Parathyroid adenoma (tissue), 2 donors: Measurements from ENCODE around the gene CLEC4G.
"Not testable (repeated sequence)": the region's sequence is repeated elsewhere in the genome, so short reads cannot be mapped to it uniquely, and the experiment has no call there.

Experiments used
- H2AFZ ChIP-seq: fragments of 300-600 bp; sonication (generic); one replicate; pipeline ENCODE4 v1.7.0; 2017; ENCODE audit warnings: antibody characterized with exemption, mild to moderate bottlenecking
- H3K27ac ChIP-seq: fragments of 300-600 bp; sonication (generic); one replicate; pipeline ENCODE4 v1.7.0; 2017
- H3K27me3 ChIP-seq: fragments of 300-600 bp; sonication (generic); one replicate; pipeline ENCODE4 v1.7.0; 2017; ENCODE audit warnings: low read length; ENCODE audit not compliant: control insufficient read depth, insufficient read depth
- H3K36me3 ChIP-seq: fragments of 300-600 bp; sonication (generic); one replicate; pipeline ENCODE4 v1.7.0; 2017; ENCODE audit warnings: low read length; ENCODE audit not compliant: control insufficient read depth, insufficient read depth
- H3K4me1 ChIP-seq: fragments of 300-600 bp; sonication (generic); one replicate; pipeline ENCODE4 v1.7.0; 2017; ENCODE audit warnings: control low read depth
- H3K4me2 ChIP-seq: fragments of 300-600 bp; sonication (generic); one replicate; pipeline ENCODE4 v1.7.0; 2017; ENCODE audit warnings: low read length
- H3K4me3 ChIP-seq: fragments of 300-600 bp; sonication (generic); one replicate; pipeline ENCODE4 v1.7.0; 2017; ENCODE audit warnings: low read depth, low read length
- H3K79me2 ChIP-seq: fragments of 300-600 bp; sonication (generic); one replicate; pipeline ENCODE4 v1.7.0; 2017; ENCODE audit warnings: control low read depth
- H3K9ac ChIP-seq: fragments of 300-600 bp; sonication (generic); one replicate; pipeline ENCODE4 v1.7.0; 2017; ENCODE audit warnings: mild to moderate bottlenecking
- H3K9me3 ChIP-seq: fragments of 300-600 bp; sonication (generic); one replicate; pipeline ENCODE4 v1.7.0; 2017; ENCODE audit warnings: low read length; ENCODE audit not compliant: control insufficient read depth
- TF ChIP-seq, protein P1 (sequence below): fragments of 300-600 bp; sonication (generic); IDR thresholded peaks from one replicate; pipeline ENCODE4 v1.7.0; 2017; ENCODE audit warnings: antibody characterized with exemption, mild to moderate bottlenecking
- donor health status: primary hyperparathyroidism.

The CLEC4G gene

DNA sequence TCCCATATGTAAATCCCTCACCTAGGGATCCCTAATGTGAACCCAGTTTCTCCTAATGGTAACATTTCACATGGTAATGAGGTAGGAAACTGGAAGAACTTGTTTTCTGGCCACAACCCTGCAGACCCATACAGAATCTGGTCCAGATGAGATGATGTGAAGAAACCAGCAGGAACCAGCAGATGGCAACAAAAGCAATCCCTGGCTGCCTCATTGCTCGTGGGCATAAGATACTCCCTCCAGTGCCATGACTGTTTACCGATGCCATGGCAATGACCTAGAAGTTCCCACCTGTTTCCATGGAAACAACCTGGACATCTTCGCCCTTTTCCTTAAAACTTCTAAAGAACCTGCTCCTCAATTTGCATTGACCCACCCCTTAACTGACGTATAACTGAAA, 16.8 kb upstream of the CLEC4G start:
- H3K79me2 ChIP-seq, result no peaks in the 10 kb centered on the region
- H3K36me3 ChIP-seq, result no peaks in the 10 kb centered on the region
- TF ChIP-seq, protein P1, sequence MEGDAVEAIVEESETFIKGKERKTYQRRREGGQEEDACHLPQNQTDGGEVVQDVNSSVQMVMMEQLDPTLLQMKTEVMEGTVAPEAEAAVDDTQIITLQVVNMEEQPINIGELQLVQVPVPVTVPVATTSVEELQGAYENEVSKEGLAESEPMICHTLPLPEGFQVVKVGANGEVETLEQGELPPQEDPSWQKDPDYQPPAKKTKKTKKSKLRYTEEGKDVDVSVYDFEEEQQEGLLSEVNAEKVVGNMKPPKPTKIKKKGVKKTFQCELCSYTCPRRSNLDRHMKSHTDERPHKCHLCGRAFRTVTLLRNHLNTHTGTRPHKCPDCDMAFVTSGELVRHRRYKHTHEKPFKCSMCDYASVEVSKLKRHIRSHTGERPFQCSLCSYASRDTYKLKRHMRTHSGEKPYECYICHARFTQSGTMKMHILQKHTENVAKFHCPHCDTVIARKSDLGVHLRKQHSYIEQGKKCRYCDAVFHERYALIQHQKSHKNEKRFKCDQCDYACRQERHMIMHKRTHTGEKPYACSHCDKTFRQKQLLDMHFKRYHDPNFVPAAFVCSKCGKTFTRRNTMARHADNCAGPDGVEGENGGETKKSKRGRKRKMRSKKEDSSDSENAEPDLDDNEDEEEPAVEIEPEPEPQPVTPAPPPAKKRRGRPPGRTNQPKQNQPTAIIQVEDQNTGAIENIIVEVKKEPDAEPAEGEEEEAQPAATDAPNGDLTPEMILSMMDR, result peak; percentile 39
- no peaks in the 10 kb centered on the region for H3K27me3 ChIP-seq
- no peaks in the 10 kb centered on the region for H3K9me3 ChIP-seq
- H3K9ac ChIP-seq, result no peak overlapping the region
- no peak overlapping the region for H3K27ac ChIP-seq
- no peak overlapping the region for H2AFZ ChIP-seq
- no peak overlapping the region for H3K4me3 ChIP-seq
- no peak overlapping the region for H3K4me2 ChIP-seq
- H3K4me1 ChIP-seq, result no peaks in the 10 kb centered on the region

DNA sequence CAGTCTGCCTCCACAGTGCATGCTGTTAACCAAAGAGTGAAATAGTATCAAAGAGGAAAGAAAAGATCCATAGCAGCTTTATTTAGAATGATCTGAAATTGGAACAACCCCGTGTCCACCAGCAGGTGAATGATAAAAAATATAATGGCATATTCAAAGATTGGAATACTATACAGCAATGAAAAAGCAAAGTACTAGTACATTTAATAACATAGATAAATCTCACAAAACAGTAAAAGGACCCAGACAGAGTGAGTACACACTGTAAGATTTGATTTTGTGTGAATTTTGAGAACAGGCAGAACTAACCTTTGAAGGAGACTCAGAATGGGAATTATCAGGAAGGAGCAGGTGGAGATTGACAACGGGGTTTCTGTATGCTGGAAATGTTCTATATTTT, 16.3 kb upstream of the CLEC4G start:
- Histone ChIP-seq H3K27ac (no peak overlapping the region), H3K9ac (no peak overlapping the region), H3K36me3 (no peaks in the 10 kb centered on the region), H3K4me2 (no peak overlapping the region), H3K27me3 (no peaks in the 10 kb centered on the region), H3K79me2 (no peaks in the 10 kb centered on the region), H3K4me1 (no peaks in the 10 kb centered on the region), H3K4me3 (no peak overlapping the region), H2AFZ (no peak overlapping the region), H3K9me3 (no peaks in the 10 kb centered on the region)
- TF ChIP-seq, protein P1, result no peak

DNA sequence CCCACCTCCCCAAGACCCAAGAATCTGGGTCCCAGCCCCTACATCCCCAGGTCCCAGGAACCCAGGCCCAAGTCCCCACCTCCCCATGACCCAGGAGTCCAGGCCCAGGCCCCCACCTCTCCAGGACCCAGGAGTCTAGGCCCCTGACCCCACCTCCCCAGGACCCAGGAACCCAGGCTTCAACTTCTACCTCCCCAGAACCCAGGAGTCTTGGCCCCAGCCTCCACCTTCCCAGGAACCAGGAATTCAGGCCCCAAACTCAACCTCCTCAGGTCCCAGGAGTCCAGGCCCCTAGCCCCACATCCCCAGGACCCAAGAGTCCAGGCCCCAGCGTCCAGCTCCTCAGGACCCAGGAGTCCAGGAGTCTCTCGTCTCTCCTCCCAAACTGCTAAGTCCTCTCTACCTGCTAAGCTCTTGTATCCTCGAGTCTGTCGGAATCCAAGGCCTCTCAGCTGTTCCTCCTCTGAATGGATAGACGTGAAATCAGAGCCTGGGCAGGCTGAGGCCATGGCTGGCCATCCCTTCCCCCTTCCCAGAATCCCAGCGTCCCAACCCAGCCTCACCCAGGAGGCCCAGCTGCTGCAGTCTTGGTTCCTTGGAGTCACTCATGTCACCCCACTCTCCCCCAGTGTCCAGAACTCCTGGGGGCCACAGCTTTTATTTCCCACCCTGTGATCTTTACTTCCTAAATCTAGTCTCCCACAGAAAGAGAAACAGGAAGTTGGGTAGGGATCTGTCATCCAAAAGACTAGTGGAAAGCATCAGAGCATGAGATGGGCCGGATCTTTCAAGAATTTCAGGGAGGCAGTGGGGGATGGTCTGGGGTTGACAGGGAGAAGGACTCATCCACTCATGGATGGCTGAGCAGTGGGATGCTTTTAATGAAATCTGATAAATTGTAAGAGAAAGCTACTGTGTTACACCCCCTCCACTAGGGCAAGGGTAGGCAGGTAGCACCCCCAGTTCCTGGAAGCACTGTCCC, 15.3 kb upstream of the CLEC4G start, which contains the start of gene CD209:
CD209 (minus strand) TSS at position 632 of the 982 bp plus-strand sequence; CDS start at position 609, 23 bp downstream.
- Histone ChIP-seq H3K27ac (no peak within 1 kb of the TSS), H2AFZ (no peak within 1 kb of the TSS), H3K79me2 (no peaks in the 10 kb centered on the region), H3K4me2 (no peak within 1 kb of the TSS), H3K4me1 (no peaks in the 10 kb centered on the region), H3K9me3 (no peaks in the 10 kb centered on the region), H3K4me3 (no peak within 1 kb of the TSS), H3K27me3 (no peaks in the 10 kb centered on the region), H3K9ac (no peak within 1 kb of the TSS), H3K36me3 (no peaks in the 10 kb centered on the region)
- TF ChIP-seq, protein P1, result no peak

DNA sequence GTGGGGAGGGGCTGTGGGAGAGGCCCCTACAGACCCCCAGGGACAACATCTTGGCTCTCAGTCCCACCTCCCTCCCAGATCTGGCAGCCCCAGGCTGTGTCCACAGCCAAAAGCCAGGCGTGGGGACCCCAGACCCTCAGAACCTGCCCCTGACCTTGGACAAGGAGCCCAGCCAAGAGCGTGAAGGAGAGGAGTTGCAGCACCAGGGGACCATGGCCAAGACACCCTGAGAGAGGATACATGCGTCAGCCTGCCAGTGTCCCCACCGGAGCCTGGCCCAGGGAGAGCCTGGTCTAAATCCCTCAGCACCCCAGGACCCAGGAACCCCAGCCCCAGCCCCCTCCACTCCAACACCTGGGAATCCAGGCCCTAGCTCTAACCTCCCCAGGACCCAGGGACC, 14.4 kb upstream of the CLEC4G start:
- H3K4me2 ChIP-seq, H2AFZ ChIP-seq, H3K36me3 ChIP-seq, H3K79me2 ChIP-seq, H3K4me3 ChIP-seq, H3K4me1 ChIP-seq, H3K9me3 ChIP-seq, H3K9ac ChIP-seq, H3K27ac ChIP-seq, H3K27me3 ChIP-seq: not testable (repeated sequence)

DNA sequence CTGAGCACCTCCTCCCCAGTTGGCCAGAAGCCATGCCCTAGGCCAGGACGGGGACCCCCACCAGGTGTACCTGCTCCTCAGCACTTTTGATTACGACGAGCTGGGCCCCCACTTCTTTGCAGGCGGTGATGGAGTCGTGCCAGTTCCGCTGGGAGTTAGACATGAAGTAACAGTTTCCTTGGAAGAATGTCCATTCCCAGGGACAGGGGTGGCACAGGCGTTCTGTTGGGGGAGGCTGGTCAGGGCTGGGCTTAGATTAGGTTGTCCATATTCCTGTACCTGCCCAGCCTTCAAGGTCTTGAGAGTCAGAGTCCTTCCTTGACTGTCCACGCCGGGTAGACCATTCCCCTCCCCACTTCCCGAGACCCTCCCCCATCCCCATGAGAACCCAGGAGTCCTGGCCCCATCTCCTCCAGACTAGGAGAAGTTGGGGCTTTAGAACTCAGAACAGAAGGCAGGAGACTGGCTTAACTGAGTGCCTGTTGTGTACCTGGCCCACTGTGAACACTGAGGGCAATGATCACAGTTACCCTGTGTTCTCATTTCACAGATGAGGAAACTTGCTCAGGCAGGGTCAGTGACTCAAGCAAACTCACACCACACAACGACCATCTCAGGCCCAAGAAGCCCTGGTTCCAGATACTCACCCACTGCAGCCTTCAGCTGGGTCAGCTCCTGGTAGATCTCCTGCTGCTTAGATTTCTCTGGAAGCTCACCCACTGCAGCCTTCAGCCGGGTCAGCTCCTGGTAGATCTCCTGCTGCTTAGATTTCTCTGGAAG, 13.2 kb upstream of the CLEC4G start:
- no peaks in the 10 kb centered on the region for H3K79me2 ChIP-seq
- H3K27me3 ChIP-seq, result no peaks in the 10 kb centered on the region
- TF ChIP-seq, protein P1, result no peak
- no peak overlapping the region for H2AFZ ChIP-seq
- no peak overlapping the region for H3K4me3 ChIP-seq
- no peaks in the 10 kb centered on the region for H3K9me3 ChIP-seq
- no peak overlapping the region for H3K9ac ChIP-seq
- H3K27ac ChIP-seq, result no peak overlapping the region
- H3K4me1 ChIP-seq, result no peaks in the 10 kb centered on the region
- H3K4me2 ChIP-seq, result no peak overlapping the region
- no peaks in the 10 kb centered on the region for H3K36me3 ChIP-seq
